ENCODE results near the gene MAML1. TPM values are rescaled to one million over a fixed set of nuclear protein-coding genes. Genes with fewer than 3 reads are reported as not detected.

MAML1 gene
- polyA plus RNA-seq, 1 donor from 2014 or later: 6.8 TPM

DNA sequence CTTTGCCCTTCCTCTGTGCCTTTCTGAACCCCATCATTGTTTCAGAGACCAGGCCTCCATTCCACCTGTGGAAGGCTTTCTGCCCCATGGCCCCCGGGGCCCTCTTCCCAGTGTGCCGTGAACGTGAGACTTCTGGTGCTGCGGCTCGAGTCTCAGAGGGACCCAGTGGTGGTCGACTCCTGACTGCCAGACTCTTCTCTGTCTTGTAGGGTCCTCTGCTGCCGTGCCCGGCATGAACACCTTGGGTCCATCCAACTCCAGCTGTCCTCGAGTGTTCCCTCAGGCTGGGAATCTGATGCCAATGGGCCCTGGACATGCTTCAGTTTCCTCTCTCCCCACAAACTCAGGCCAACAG lies 41.0 kb downstream of the MAML1 start:
- H3K4me3 ChIP-seq (ENCODE audit: low read length): no peak overlapping the region
- no peaks in the 10 kb centered on the region for H3F3A ChIP-seq (ENCODE audit: insufficient read depth, low read length, poor library complexity, severe bottlenecking)
- H3K9me2 ChIP-seq (ENCODE audit: insufficient read depth, low read length): no peaks in the 10 kb centered on the region
- no peaks in the 10 kb centered on the region for H3K9me3 ChIP-seq (ENCODE audit: low read length)
- H3K27me3 ChIP-seq (ENCODE audit: insufficient read depth, low read depth, low read length): no peaks in the 10 kb centered on the region
- H3K9ac ChIP-seq (ENCODE audit: low read length): no peak overlapping the region
- no peaks in the 10 kb centered on the region for H4K20me1 ChIP-seq (ENCODE audit: insufficient read depth)
- no peak for TF ChIP-seq POLR2AphosphoS5 (IDR thresholded peaks at IDR 0.05)
- TF ChIP-seq SMC3 (conservative IDR thresholded peaks at IDR 0.05; ENCODE audit: poor library complexity): no peak
- no peak for TF ChIP-seq RAD21 (conservative IDR thresholded peaks at IDR 0.05)
- TF ChIP-seq, protein P1, sequence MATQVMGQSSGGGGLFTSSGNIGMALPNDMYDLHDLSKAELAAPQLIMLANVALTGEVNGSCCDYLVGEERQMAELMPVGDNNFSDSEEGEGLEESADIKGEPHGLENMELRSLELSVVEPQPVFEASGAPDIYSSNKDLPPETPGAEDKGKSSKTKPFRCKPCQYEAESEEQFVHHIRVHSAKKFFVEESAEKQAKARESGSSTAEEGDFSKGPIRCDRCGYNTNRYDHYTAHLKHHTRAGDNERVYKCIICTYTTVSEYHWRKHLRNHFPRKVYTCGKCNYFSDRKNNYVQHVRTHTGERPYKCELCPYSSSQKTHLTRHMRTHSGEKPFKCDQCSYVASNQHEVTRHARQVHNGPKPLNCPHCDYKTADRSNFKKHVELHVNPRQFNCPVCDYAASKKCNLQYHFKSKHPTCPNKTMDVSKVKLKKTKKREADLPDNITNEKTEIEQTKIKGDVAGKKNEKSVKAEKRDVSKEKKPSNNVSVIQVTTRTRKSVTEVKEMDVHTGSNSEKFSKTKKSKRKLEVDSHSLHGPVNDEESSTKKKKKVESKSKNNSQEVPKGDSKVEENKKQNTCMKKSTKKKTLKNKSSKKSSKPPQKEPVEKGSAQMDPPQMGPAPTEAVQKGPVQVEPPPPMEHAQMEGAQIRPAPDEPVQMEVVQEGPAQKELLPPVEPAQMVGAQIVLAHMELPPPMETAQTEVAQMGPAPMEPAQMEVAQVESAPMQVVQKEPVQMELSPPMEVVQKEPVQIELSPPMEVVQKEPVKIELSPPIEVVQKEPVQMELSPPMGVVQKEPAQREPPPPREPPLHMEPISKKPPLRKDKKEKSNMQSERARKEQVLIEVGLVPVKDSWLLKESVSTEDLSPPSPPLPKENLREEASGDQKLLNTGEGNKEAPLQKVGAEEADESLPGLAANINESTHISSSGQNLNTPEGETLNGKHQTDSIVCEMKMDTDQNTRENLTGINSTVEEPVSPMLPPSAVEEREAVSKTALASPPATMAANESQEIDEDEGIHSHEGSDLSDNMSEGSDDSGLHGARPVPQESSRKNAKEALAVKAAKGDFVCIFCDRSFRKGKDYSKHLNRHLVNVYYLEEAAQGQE (IDR thresholded peaks at IDR 0.05; ENCODE audit: borderline replicate concordance): no peak
- TF ChIP-seq MXI1 (conservative IDR thresholded peaks at IDR 0.05; ENCODE audit: poor library complexity, severe bottlenecking): no peak
- TF ChIP-seq EP300 (conservative IDR thresholded peaks at IDR 0.05; ENCODE audit: poor library complexity, severe bottlenecking): no peak
- H3K79me2 ChIP-seq (replicated peaks; ENCODE audit: insufficient read depth, low read length): no peaks in the 10 kb centered on the region
- no peak overlapping the region for H3K27ac ChIP-seq (ENCODE audit: low read length)
- H3K4me2 ChIP-seq (ENCODE audit: low read length): no peak overlapping the region
- no peak overlapping the region for H2AFZ ChIP-seq (ENCODE audit: low read depth, low read length)
- peaks cover 8% of the 10 kb centered on the region for H3K36me3 ChIP-seq (ENCODE audit: insufficient read depth, low read length)

DNA sequence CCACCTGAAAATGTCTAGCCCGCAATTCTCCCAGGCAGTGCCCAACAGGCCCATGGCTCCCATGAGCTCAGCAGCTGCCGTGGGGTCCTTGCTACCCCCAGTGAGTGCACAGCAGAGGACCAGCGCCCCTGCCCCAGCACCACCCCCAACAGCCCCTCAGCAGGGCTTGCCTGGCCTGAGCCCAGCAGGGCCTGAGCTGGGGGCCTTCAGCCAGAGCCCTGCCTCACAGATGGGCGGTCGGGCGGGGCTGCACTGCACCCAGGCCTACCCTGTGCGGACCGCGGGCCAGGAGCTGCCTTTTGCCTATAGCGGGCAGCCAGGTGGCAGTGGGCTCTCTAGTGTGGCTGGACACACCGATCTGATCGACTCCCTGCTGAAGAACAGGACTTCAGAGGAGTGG lies 41.8 kb downstream of the MAML1 start:
- no peak for TF ChIP-seq EP300 (conservative IDR thresholded peaks at IDR 0.05; ENCODE audit: poor library complexity, severe bottlenecking)
- TF ChIP-seq POLR2AphosphoS5 (IDR thresholded peaks at IDR 0.05): no peak
- TF ChIP-seq TAF1 (IDR thresholded peaks at IDR 0.05; ENCODE audit: low read depth): no peak
- TF ChIP-seq SMC3 (conservative IDR thresholded peaks at IDR 0.05; ENCODE audit: poor library complexity): no peak
- no peak for TF ChIP-seq EZH2 (IDR thresholded peaks at IDR 0.05; ENCODE audit: borderline replicate concordance, insufficient read depth, low read length, poor library complexity, severe bottlenecking)
- TF ChIP-seq, protein P2, sequence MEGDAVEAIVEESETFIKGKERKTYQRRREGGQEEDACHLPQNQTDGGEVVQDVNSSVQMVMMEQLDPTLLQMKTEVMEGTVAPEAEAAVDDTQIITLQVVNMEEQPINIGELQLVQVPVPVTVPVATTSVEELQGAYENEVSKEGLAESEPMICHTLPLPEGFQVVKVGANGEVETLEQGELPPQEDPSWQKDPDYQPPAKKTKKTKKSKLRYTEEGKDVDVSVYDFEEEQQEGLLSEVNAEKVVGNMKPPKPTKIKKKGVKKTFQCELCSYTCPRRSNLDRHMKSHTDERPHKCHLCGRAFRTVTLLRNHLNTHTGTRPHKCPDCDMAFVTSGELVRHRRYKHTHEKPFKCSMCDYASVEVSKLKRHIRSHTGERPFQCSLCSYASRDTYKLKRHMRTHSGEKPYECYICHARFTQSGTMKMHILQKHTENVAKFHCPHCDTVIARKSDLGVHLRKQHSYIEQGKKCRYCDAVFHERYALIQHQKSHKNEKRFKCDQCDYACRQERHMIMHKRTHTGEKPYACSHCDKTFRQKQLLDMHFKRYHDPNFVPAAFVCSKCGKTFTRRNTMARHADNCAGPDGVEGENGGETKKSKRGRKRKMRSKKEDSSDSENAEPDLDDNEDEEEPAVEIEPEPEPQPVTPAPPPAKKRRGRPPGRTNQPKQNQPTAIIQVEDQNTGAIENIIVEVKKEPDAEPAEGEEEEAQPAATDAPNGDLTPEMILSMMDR (IDR thresholded peaks at IDR 0.05; ENCODE audit: poor library complexity, severe bottlenecking): no peak
- TF ChIP-seq, protein P1 (IDR thresholded peaks at IDR 0.05; ENCODE audit: borderline replicate concordance): no peak
- TF ChIP-seq RAD21 (conservative IDR thresholded peaks at IDR 0.05): no peak
- no peak for TF ChIP-seq MXI1 (conservative IDR thresholded peaks at IDR 0.05; ENCODE audit: poor library complexity, severe bottlenecking)
- H3K4me2 ChIP-seq (ENCODE audit: low read length): no peak overlapping the region

More for the DNA sequence above, 41.8 kb downstream of the MAML1 start:
- no peaks in the 10 kb centered on the region for H3K9me3 ChIP-seq (ENCODE audit: low read length)
- peaks cover 8% of the 10 kb centered on the region for H3K36me3 ChIP-seq (ENCODE audit: insufficient read depth, low read length)
- H3K27ac ChIP-seq (ENCODE audit: low read length): no peak overlapping the region
- no peaks in the 10 kb centered on the region for H3F3A ChIP-seq (ENCODE audit: insufficient read depth, low read length, poor library complexity, severe bottlenecking)
- H2AFZ ChIP-seq (ENCODE audit: low read depth, low read length): no peak overlapping the region
- H3K9me2 ChIP-seq (ENCODE audit: insufficient read depth, low read length): no peaks in the 10 kb centered on the region
- no peak overlapping the region for H3K4me3 ChIP-seq (ENCODE audit: low read length)
- no peak overlapping the region for H3K9ac ChIP-seq (ENCODE audit: low read length)
- no peaks in the 10 kb centered on the region for H3K79me2 ChIP-seq (replicated peaks; ENCODE audit: insufficient read depth, low read length)
- no peaks in the 10 kb centered on the region for H3K27me3 ChIP-seq (ENCODE audit: insufficient read depth, low read depth, low read length)
- no peaks in the 10 kb centered on the region for H4K20me1 ChIP-seq (ENCODE audit: insufficient read depth)

Data from neural cell (in vitro differentiated cells).